NCI-H1436 treated with DMSO at 0.1 percent for 48 hours (cell line): ENCODE results near the gene SLC25A43.
"Not testable (repeated sequence)": the region's sequence is repeated elsewhere in the genome, so short reads cannot be mapped to it uniquely, and the experiment has no call there.

ENCODE experiments used
- DNase-seq: peaks from one replicate; lab custom pipeline; 2025; lab: John Stamatoyannopoulos, UW

SLC25A43 gene

DNA sequence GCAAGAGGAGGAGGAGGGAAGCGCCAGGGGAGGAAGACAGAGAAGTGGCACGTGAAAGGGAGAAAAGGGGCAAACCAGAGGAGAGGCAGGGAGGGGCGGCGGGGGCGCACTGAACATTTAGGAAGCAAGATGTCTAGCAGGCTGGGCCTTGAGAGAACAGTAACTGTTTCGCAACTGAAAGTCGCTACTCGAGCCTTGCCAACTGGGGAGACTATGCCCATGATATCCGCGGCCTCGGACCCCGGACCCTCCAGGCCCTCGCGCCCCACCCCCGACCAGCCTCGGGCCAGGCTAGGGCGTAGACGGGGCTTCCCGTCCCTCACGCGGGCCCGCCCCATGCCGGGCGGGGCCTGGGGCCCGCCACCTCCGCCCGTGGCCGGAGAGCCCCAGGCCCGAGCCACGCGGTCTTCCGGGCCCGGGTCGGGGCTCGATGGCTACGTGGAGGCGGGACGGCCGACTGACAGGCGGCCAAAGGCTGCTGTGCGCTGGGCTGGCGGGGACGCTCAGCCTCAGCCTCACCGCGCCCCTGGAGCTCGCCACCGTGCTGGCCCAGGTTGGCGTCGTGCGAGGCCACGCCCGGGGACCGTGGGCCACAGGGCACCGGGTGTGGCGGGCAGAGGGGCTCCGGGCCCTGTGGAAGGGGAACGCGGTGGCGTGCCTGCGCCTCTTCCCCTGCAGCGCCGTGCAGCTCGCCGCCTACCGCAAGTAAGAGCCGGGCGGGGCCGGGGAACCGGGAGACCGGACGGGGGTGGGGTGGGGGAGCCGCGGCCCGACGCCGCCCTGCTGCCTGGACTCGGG, at the start of gene SLC25A43:
Gene SLC25A43 (plus strand): TSS at position 363 of the 798 bp plus-strand sequence. CDS start 68 bp downstream, at position 431.
- no peak for DNase-seq

DNA sequence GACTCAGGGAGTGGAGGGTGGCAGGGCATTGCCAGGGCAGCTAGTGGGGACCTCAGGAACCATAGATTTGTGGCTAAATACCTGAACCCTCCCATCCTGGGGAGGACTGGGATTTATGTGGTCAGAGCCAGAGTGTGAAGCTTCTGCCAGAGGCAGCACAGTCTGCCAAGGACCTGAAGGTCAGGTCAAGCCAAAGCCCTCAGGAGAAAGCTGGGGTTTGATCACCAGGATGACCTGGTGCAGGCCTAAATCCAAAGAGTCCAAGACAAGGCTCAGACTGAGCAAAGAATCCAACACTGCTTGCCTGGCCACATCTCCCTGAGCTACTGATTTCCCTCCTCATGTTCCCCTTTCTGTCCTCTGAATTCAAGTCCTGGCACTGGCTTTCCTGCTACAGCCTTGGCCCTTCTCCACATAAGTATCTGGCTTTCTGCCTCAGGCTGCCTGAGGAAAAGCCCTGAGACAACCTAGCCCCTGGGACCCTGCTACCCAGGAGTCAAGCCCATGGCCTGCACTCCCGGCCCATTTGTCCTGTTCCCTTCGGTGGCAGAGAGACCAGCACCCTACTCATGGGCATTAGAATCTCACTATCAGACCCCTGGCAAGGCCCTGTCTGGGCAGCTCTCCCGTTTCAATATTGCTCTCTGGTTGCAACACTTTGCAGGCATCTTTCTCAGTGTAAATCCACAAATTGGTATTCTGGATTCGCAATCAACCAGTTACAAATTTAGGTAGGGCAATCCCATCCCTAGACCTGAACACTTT, 39.3 kb upstream of the SLC25A43 start:
- DNase-seq = no peak

DNA sequence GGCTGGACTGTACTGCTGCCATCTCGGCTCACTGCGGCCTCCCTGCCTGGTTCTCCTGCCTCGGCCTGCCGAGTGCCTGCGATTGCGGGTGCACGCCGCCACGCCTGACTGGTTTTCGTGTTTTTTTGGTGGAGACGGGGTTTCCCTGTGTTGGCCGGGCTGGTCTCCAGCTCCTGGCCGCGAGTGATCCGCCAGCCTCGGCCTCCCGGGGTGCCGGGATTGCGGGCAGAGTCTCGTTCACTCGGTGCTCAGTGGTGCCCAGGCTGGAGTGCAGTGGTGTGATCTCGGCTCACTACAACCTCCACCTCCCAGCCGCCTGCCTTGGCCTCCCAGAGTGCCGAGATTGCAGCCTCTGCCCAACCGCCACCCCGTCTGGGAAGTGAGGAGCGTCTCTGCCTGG, 37.7 kb upstream of the SLC25A43 start:
- DNase-seq = not testable (repeated sequence)

DNA sequence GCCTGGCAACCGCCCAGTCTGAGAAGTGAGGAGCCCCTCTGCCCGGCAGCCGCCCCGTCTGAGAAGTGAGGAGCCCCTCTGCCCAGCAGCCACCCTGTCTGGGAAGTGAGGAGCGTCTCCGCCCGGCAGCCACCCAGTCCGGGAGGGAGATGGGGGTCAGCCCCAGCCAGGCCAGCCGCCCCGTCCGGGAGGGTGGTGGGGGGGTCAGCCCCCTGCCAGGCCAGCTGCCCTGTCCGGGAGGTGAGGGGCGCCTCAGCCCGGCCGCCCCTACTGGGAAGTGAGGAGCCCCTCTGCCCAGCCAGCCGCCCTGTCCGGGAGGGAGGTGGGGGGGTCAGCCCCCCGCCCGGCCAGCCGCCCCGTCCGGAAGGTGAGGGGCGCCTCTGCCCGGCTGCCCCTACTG, 37.1 kb upstream of the SLC25A43 start:
- DNase-seq = not testable (repeated sequence)

DNA sequence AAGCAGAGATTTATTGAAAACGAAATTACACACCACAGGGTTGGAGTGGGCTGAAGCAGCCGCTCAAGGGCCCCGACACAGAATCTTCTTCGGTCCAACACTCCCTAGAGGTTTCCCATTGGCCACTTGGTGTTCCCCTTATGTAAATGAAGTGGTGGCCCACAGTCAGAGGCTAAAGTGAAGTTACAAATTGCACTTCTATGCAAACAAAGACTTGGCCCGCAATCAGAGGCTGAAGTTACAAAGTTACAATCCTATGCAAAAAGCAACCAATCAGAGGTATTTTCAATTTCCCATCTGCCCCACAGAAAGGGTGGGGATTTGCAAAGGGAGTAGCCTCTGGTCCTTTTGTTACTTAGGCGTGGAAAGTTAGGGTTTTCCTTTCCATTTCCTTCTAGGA, 35.7 kb upstream of the SLC25A43 start:
- DNase-seq = no peak

DNA sequence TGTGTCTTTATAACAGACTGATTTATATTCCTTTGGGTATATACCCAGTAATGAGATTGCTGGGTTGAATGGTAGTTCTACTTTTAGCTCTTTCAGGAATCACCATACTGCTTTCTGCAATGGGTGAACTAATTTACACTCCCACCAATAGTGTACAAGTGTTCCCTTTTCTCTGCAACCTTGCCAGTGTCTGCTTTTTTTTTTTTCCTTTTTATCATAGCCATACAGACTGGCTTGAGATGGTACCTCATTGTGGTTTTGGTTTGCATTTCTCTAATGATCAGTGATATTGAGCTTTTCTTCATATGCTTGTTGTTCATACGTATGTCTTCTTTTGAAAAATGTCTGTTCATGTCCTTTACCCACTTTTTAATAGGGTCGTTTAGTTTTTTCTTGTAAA, 27.3 kb upstream of the SLC25A43 start:
- not testable (repeated sequence) for DNase-seq

DNA sequence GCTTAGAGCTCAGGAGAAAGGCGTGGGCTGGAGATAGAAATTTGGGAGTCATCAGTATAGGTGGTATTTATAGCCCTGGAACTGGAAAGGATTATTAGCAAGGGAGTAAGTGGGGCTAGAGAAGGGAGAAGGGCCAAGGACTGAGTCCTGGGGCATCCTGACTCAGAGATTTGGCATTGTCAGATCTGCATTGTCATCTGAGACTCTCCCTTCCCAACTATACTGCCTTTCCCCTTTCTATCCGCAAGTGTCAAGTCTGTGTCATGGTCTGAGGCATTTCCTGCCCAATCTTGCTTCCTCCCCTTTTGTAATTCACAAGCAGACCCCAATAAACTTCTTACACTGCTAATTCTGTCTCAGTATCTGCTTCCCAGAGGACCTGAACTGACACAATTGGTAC, 24.4 kb upstream of the SLC25A43 start:
- DNase-seq = no peak

DNA sequence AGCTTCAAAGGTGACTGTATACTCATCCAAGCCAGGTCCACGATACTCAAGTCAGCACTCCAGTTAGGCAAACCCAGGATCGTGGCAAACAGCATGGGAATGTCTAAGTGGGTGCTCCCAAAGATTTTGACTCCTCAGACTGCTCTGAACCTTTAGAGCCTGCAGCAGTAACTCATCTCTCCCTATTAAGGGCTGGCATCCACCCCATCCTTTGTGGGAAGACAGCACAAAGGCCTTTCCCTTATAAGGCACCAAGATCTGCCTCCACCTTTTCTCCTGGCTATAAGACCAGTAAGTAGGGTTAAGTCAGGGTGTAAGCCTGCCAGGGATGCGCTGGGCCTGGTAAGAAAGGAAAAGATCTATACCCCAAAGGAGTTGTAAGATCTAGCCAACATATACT, 23.6 kb upstream of the SLC25A43 start:
- DNase-seq = no peak

DNA sequence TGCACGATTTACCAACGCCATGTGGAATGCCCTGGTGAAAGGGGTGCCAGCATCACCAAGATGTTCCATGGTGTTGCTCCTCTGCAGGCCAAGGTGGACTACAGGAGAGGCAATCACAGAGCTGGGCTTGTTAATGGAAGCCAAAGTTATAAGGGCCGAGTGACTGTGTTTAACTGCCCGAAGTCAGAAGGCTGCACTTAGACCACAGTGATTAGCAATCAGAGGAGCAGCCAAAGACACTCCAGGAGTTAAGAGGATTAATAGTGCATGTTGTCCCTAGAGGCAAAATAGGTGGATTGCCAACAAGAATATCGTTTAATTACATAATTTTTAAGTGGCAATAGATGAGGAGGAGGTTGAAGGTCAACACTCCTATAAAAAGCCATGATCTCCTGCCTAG, 22.8 kb upstream of the SLC25A43 start:
- DNase-seq = no peak

DNA sequence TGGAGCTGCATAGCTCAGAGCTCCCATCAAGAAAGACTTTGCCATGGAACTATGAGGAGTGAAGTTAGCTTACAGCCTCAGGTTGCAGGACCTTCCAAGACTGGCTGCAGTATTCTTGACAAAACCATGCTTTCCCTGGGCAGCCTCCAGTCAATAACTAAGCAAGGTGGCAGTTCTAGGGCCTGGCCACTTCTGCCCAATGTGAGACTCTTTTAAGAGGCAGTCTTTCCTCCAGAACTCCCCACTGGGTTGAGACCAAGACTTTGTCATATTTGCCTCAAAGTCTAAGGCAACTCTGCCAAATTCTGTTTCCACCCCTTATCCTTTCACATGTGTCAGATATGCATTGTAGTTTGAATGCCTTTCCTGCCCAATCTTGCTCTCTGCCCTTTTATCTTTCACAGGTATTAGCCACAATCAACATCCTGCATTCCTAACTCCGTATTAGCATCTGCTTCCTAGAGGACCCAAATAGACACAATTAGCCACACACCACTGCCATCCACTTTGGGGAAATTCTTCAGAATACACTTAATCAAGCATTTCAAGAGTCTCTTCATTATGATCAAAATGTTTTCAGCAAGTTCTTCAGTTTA, 17.7 kb upstream of the SLC25A43 start:
- no peak for DNase-seq

DNA sequence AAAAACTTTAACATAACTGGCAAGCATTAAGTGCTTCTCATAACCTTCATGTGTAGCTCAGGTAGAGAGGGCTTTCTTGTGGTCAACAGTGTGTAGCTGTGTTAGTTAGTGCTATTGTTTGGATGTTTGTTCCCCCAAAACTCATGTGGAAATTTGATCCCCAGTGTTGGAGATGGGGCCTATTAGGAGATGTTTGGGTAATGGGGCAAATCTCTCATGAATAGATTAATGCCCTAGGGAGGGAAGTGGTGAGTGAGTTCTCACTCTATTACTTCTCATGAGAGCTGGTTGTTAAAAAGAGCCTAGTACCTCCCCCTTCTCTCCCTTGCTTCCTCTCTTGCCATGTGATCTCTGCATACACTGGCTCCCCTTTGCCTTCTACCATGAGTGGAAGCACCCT, 16.5 kb upstream of the SLC25A43 start:
- DNase-seq = no peak

DNA sequence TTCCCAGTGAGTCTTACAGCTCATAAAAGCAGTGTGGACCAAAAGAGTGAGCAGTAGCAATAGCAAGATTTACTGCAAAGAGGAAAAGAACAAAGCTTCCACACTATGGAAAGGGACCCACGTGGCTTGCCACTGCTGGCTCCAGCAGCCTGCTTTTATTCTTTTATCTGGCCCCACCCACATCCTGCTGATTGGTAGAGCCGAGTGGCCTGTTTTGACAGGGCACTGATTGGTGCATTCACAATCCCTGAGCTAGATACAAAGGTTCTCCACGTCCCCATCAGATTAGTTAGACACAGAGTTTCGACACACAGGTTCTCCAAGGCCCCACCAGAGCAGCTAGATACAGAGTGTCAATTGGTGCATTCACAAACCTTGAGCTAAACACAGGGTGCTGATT, 12.5 kb upstream of the SLC25A43 start:
- not testable (repeated sequence) for DNase-seq

DNA sequence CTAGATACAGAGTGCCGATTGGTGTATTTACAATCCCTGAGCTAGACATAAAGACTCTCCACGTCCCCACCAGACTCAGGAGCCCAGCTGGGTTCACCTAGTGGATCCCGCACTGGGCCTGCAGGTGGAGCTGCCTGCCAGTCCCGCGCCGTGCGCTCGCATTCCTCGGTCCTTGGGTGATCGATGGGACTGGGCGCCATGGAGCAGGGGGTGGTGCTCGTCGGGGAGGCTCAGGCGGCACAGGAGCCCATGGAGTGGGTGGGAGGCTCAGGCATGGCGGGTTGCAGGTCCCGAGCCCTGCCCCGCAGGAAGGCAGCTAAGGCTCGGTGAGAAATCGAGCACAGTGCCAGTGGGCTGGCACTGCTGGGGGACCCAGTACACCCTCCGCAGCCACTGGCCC, 11.7 kb upstream of the SLC25A43 start:
- not testable (repeated sequence) for DNase-seq

DNA sequence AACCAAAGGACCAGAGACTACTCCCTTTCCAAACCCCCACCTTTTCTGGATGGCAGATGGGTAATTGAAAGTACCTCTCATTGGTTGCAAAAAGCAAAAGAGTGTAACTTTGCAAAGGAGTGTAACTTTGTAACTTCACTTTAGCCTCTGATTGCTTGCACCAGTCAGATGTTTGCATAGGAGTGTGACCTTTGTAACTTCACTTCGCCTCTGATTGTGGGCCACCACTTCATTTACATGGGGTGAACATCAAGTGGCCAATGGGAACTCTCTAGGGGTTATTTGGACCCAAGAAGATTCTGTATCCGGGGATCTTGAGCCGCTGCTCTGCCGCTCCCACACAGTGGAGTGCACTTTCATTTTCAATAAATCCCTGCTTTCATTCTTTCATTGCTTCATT, 9.9 kb upstream of the SLC25A43 start:
- DNase-seq = no peak

DNA sequence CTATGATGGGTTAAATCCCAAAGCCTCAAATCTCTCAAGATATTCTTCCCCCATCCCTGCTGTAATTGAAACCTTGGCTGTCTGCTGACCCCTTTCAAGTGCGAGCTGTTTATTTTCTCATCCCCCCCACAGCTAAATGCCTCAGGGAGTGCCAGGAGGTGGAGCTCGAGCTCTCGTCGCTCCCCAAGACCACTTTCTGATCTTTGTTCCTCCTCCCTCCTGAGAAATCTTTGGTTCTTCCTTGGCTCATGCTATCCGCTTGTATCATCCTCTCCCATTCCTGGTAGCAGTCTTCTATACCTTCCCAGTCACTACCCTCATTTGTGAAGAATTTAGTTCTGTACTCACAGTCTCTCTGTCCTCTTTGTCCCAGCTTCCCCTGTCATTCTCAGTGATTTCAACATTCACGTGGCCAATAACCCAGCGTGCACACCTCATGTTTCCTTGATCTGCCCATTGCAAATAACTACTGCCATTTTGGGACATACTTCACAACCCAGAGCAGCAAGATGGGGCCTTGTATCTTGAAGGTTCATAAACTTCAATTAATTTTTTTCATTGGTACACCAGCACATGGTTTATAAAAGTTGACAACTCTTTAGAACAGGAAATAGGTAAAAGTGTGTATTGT, 9.2 kb upstream of the SLC25A43 start:
- DNase-seq = no peak

DNA sequence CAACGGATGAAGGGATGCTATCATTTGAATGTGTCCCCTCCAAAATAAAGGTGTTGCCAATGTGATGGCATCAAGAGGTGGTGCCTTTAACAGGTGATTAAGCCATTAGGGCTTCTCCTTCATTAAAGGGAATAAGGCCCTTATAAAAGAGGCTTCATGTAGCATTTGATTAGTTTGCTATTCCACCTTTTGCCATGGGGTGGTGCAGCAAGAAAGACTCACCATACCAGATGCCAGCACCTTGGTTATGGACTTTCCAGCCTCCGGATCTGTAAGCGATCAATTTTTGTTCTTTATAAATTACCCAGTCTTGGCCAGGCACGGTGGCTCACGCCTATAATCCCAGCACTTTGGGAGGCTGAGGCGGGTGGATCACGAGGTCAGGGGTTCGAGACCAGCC, 7.9 kb upstream of the SLC25A43 start:
- DNase-seq = no peak

DNA sequence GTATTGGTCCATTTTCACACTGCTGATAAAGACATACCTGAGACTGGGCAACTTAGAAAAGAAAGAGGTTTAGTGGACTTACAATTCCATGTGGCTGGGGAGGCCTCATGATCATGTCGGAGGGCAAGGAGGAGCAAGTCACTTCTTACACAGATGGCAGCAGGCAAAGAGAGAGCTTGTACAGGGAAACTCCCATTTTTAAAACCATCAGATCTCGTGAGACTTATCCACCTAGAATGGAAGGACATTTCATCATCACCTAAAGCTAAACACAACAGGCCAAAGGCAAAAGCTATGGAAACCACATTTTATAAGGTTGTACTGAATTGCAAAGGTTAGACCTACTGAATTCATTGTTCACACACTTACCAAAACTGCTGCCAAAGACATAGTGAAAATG, 6.0 kb upstream of the SLC25A43 start:
- no peak for DNase-seq

DNA sequence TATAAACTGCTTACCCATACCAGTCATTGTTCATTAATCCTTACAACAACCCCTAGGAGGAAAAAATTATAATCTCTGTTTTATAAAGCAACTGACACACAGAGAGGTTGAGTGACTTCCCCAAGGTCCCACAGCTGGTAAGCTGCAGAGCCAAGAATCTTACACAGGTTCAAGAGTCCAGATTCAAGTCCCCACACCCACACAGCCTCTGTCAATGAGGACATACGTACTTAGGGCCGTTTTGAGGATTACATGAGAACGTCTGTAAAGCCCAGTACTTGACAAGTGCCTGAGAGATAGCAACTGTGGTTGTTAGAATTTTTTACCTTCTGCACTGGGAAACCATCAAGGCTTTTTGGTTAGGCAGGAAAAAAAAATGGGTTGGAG, 556 bp upstream of the SLC25A43 start:
- no peak for DNase-seq

DNA sequence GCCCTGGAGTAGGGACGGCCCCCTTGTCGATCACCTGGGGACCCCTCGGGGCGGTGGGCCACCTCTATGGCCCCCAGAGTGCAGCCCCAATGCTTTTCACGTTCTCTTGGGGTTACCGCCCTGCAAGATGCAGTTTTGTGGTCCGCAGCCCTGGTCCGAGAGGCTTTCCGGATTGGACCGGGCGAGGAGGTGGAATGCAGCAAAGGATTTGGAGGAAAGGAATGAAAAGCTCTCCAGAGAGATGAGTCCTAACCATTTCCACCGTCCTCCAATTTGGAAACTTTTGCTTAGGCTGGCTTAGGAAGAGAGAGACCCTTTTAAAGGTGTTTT, 601 bp downstream of the SLC25A43 start:
- DNase-seq = no peak

DNA sequence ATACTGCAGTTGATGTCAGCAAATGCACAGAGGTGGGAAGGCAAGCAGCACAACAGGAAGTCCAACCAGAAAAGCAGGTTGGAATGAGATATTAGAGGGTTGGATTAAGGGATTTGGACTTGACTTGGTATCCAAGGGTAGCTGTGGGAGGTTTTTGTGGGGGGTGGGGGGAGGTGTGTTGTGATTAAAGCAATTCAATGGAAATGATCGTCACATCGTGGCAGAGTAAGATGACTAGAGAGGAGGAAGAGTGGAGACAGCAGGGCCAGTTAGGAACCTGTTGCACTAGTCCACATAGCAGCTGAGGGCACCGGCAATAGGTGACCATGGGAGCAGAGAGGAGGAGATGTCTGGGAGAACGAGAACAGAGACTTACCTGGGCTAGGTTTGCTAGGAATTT, 2.4 kb downstream of the SLC25A43 start:
- DNase-seq = no peak

DNA sequence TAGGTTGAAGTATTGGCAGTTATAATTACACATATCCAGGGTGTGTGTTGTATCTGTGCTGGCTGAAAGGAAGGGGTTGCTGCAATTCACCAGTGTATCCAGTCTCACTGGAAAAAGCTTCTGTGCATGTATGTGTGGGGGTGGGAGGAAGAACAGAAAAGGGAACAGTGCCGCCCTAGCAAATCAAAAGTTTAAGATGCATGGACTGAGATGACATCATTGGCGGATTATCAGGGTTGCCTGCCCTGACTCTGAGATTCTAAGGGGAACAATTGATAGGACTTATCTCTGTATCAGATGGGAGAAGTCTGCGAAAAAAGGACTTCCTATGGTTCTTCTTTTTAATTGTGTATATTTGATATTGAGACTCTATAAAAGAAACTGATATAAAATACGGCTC, 3.5 kb downstream of the SLC25A43 start:
- no peak for DNase-seq

DNA sequence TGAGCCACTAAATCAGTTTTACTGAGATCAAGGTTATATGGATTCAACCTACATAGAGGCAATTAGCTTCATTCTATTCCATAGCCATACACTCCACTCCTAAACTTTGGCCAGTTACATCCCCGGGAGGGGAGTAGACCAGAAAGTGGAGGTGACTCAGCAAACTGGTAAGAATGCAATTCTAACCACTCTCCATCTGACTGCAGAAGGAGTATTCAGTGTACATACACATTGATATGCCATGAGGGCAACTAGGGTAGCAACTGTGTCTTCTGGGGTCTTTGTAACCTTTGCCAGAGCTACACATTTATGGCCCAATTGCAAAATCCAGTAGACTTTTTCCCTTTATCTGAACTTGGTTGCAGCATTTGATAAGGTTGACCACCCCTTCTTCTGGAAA, 7.6 kb downstream of the SLC25A43 start:
- DNase-seq = no peak

DNA sequence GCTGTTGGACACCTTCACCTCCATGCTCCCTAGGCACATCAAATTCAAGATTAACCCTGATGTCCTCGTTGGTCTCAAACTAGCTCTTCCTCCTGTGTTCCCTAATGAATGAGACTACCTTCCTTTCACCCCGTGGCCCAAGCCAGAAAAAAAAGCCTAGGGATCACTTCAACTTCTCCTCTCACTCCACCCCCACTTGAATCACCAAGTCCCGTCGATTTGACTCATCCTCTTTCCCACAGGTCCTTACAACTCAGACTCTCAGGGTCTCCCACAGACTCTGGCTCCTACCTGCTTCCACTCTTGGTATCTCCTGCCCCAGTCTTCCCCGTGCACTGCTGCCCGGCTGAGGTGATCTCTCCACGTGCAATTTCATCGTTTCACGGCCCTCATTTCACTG, 8.5 kb downstream of the SLC25A43 start:
- DNase-seq = no peak
